ENCODE measurements around the gene RAI1. TPM values are rescaled to one million over a fixed set of nuclear protein-coding genes. Genes with fewer than 3 reads are reported as not detected.

The RAI1 gene
- total RNA-seq, 1 donor from 2014 or later = 46.2 TPM

- TF ChIP-seq CTCF (IDR thresholded peaks at IDR 0.05; ENCODE audit: unreplicated experiment) = no peak
- peaks cover 25% of the 10 kb centered on the region for H3K4me1 Mint-ChIP-seq (ENCODE audit: unreplicated experiment)
- H3K27ac Mint-ChIP-seq (ENCODE audit: unreplicated experiment) = no peak overlapping the region
- no peaks in the 10 kb centered on the region for H3K36me3 Mint-ChIP-seq (ENCODE audit: low read depth, unreplicated experiment)
- H3K27me3 Mint-ChIP-seq (ENCODE audit: unreplicated experiment) = peaks cover 23% of the 10 kb centered on the region
- H3K4me3 Mint-ChIP-seq (ENCODE audit: unreplicated experiment) = no peak overlapping the region
- H3K9me3 Mint-ChIP-seq (ENCODE audit: unreplicated experiment) = no peaks in the 10 kb centered on the region
- DNase-seq (ENCODE audit: low spot score) = no peak
Measured at GRCh38 chr17:17782523-17783115, 101.4 kb downstream of the RAI1 start.

- Mint-ChIP-seq H3K9me3 (ENCODE audit: unreplicated experiment) (no peaks in the 10 kb centered on the region), H3K4me1 (ENCODE audit: unreplicated experiment) (peaks cover 25% of the 10 kb centered on the region), H3K4me3 (ENCODE audit: unreplicated experiment) (no peak overlapping the region), H3K27me3 (ENCODE audit: unreplicated experiment) (peaks cover 20% of the 10 kb centered on the region), H3K36me3 (ENCODE audit: low read depth, unreplicated experiment) (no peaks in the 10 kb centered on the region), H3K27ac (ENCODE audit: unreplicated experiment) (no peak overlapping the region)
- TF ChIP-seq CTCF (IDR thresholded peaks at IDR 0.05; ENCODE audit: unreplicated experiment) = peak; percentile 40
- peak; percentile 49 for DNase-seq (ENCODE audit: low spot score)
Measured at GRCh38 chr17:17783116-17783824, 102.0 kb downstream of the RAI1 start.

- TF ChIP-seq CTCF (IDR thresholded peaks at IDR 0.05; ENCODE audit: unreplicated experiment) = no peak
- H3K9me3 Mint-ChIP-seq (ENCODE audit: unreplicated experiment) = no peaks in the 10 kb centered on the region
- peak overlapping the region; percentile 76 for H3K4me3 Mint-ChIP-seq (ENCODE audit: unreplicated experiment)
- H3K27ac Mint-ChIP-seq (ENCODE audit: unreplicated experiment) = no peak overlapping the region
- H3K4me1 Mint-ChIP-seq (ENCODE audit: unreplicated experiment) = peaks cover 25% of the 10 kb centered on the region
- H3K27me3 Mint-ChIP-seq (ENCODE audit: unreplicated experiment) = peaks cover 20% of the 10 kb centered on the region
- DNase-seq (ENCODE audit: low spot score) = peak; percentile 42
- H3K36me3 Mint-ChIP-seq (ENCODE audit: low read depth, unreplicated experiment) = no peaks in the 10 kb centered on the region
Measured at GRCh38 chr17:17783825-17784656, 102.8 kb downstream of the RAI1 start.

GRCh38 chr17:17784657-17785267 lies 103.5 kb downstream of the RAI1 start:
- H3K27ac Mint-ChIP-seq (ENCODE audit: unreplicated experiment) = no peak overlapping the region
- peaks cover 24% of the 10 kb centered on the region for H3K27me3 Mint-ChIP-seq (ENCODE audit: unreplicated experiment)
- no peaks in the 10 kb centered on the region for H3K36me3 Mint-ChIP-seq (ENCODE audit: low read depth, unreplicated experiment)
- H3K9me3 Mint-ChIP-seq (ENCODE audit: unreplicated experiment) = no peaks in the 10 kb centered on the region
- TF ChIP-seq CTCF (IDR thresholded peaks at IDR 0.05; ENCODE audit: unreplicated experiment) = no peak
- peak overlapping the region; percentile 76 for H3K4me3 Mint-ChIP-seq (ENCODE audit: unreplicated experiment)
- peaks cover 25% of the 10 kb centered on the region for H3K4me1 Mint-ChIP-seq (ENCODE audit: unreplicated experiment)
- DNase-seq (ENCODE audit: low spot score) = no peak

Data from endothelial cell (in vitro differentiated cells).